Hematopoietic multipotent progenitor cell treated with erythropoietin and hydrocortisone succinate and interleukin-3 and kit ligand, for 8 days (in vitro differentiated cells): ENCODE data around the gene PPM1L.
"Not testable (repeated sequence)": the region's sequence is repeated elsewhere in the genome, so short reads cannot be mapped to it uniquely, and the experiment has no call there.

Source experiments
- DNase-seq: peaks from one replicate; pipeline ENCODE4 v3.0.0-alpha.2; 2015

PPM1L gene

DNA sequence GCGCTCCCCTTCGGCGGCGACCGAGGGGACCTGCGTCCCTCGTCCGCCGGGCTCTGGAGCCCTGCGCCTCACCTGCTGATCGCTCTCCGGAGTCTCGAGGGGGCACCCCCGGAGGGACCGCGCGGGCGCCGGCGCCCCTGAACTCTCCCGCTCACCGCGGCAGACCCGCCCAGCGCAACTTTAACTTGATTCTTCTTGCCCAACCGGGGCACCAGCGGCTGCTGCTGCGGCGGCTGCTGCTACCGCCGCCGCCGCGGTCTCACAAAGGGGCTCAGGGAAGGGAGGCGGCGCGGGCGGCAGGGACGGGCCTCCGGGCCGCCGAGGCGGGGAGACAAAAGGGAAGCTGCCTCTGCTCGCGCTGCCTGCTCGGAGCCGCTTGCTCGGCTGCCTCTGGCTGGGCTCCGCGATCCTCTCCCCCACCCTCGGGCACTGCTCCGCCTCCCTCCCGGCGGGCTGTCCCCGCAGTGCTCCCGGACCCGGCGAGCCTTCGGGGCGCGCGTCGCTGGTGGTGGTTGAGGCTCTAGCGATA is at the start of gene PPM1L:
TSS of gene PPM1L (plus strand) at position 456 of the 529 bp plus-strand sequence.
- DNase-seq, result peak; percentile 68

GRCh38 chr3:160707187-160707794 is 48.7 kb upstream of the PPM1L start:
- DNase-seq, result peak; percentile 74

- DNase-seq, result no peak
Measured at GRCh38 chr3:160709477-160710182, 46.4 kb upstream of the PPM1L start.

- not testable (repeated sequence) for DNase-seq
Measured at GRCh38 chr3:160713144-160713543, 42.9 kb upstream of the PPM1L start.

DNA sequence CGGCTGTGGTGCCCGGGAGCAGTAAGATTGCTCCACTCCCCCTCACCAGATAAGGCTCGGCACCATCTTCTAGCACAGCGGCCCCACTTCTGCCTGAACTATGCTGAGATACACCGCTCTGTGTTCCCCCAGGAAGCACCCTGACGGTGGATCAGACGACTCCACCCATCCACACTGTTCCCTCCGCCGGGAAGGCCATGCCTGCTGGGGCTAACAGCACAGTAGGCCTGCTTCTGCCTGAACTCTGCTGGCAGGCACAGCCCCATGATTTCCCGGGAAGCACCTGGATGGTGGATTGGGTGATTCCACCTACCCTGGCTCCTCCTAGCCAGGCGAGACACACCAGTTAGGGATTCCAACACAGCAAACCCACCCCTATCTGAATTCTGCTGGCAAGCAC is 36.3 kb upstream of the PPM1L start:
- DNase-seq, result no peak

DNA sequence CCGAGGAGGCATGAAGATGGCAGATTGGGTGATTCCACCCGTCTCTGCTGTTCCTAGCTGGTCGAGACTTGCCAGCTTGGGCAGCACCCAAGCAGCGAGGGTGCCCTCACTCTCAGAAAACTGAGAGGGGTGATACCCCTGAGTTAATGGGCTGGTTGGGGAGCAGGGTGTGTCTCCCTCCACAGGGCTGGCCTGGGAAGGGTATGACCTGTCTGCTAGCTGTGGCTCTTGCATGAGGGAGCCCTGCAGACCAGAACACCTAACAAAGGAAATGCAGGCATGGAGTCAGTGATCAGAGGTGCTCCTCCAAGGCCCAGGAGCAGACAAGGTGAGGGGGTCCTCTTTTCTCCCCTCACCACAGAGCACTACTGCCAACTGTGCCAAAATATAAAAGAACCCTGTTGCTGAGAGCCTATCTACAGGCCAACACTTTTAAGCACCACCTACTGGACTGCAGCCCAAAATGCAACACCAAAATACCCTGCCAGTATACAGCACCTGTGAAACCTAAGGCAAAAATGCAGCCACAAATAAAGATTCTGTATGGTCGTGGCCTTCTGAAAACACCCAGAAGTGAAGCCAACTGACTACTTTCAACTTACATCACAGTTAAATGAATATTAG is 35.8 kb upstream of the PPM1L start:
- no peak for DNase-seq

- no peak for DNase-seq
Measured at GRCh38 chr3:160722331-160722730, 33.7 kb upstream of the PPM1L start.

GRCh38 chr3:160725338-160725737 is 30.7 kb upstream of the PPM1L start:
- DNase-seq, result no peak

- no peak for DNase-seq
Measured at GRCh38 chr3:160735826-160736225, 20.2 kb upstream of the PPM1L start.

DNA sequence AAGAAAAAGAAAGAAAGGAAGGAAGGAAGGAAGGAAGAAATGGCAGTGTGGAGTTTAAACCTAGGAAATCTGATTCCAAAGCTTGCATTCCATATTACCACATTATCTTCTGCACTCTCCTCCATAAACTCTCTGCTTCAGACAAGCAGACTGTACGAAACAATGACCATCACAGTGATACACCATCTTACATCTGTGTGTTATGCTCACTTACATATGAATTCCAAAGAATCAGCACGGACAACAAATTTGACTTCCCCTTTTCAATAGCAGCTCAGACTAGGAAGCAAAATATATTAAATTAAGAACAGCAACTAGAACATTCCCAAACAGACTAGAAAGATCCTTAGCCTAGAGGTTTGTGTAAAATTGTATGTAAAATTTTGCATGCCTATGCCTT is 18.0 kb upstream of the PPM1L start:
- DNase-seq, result no peak

DNA sequence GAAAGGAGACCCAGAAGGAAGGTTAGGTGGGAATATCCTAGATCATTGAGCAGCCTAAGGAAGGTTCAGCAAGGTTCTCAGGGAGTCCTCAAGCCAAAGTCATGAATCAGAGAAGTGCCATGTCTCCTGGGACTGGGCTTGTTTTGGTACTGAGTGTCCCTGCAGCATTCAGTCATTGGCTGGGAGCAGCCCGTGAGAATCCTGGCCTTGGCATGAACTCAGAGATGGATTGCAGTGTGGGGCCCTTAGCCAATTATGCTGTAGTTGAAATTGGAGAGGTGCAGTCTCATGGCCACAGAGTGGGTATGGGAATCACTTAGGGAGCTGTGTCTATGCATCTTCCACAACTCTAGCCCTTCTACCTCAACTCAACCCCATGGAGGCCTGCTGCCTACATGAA is 17.0 kb upstream of the PPM1L start:
- no peak for DNase-seq

- no peak for DNase-seq
Measured at GRCh38 chr3:160746976-160747375, 9.1 kb upstream of the PPM1L start.

DNA sequence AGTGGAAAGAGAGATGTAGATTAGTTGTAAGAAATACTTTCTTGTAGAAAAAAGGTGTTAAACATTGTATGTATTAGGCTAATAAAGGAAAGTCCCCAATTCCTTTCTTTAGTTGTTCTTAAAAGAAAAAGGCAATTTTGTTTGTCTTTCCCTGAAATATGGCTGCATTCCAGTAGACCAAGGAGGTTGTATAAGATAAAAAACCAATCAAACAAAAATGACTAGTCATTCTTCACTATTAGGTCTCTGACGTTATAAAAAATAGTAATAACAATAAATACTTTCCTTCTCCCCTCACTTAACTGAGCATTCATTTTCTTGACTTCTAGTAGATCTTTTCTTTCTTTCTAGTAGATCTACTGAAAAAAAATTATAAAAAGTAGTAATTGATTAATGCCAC is 8.6 kb upstream of the PPM1L start:
- peak; percentile 84 for DNase-seq

DNA sequence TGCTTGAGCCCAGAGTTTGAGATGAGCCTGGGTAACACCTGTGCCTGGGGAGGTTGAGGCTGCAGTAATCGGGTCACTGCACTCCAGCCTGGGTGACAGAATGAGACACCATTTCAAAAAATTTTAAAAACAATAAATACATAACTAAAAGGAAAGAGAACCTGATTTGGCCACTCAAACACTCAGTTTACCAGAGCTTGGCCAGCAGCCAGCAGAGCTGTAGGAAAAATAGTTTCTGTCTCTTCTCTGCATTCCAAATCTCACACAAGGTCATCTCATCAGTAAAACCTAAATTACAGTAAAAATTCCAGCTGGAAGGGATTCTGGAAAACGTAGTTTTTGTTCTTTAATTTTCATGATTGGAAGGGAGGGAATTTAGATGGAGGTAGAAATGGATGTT is 7.8 kb upstream of the PPM1L start:
- DNase-seq, result no peak

GRCh38 chr3:160748787-160749186 is 7.2 kb upstream of the PPM1L start:
- no peak for DNase-seq

- no peak for DNase-seq
Measured at GRCh38 chr3:160753953-160754352, 2.1 kb upstream of the PPM1L start.

DNA sequence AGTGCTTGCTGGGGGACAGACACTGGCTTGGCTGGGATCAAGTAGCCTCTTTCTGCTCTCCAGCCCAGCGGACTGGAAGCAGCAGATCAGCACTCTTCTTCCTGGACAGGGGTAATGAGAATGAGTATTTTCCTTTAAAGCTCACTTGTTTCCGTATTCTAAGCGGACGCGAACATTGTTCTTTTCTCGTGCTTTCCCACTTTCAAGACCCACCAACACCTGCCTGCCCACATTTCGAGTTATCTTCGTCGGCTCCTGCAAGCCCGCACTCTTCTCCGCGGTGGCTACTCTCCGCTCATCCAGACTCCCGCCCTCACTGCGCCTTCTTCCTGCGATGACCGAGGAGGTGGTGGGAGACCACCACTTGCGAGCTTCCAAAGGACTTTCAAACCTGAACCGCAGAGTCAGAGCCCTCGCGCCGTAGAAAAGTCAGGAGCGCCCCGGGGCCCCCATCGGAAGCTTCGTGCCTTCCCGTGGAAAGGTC is 1.6 kb upstream of the PPM1L start:
- DNase-seq, result peak; percentile 65

DNA sequence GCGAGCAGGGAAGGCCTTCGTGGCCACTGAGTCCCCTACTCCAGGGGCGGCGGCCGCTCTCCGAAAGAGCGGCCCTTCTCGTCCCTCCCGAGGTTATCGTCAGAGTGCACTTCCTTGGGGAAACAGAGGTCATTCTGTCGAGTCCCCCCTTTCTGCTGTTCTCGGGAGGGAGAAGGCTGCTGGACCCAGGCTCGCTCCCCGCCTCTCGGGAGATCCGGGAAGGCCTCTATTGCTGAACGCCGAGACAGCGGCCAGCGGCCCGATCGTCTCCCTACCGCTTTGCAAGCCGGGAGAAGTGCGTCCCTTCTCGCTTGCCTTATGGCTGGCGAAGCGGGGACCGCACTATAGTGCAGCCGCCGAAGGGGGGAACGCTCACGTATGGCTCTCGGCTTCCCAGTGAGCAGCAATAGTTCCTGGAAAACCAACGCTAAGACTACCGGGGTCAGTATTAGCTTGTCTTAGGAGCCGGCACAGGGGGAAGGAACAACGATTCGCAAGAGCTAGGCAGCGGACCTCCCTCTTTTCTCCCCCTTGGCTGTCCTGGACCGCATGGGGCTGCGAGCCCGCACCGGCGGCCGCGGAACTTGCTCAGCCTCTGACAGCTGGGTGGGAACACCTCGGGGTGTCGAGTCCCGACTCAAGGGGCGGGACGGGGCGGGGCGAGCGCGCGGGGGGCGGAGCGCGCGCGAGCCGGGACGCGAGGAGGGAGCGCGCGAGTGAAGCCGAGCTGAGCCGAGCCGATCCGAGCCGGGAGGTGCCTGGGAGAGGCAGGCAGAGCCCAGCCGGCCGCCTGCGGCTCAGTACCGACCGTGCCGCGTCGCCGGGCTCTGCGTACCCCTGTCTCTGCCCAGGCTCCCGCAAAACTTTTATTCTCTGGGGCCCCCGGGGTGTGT is 930 bp upstream of the PPM1L start:
- DNase-seq, result peak; percentile 93

GRCh38 chr3:160757233-160758106 is 1.4 kb downstream of the PPM1L start:
- DNase-seq, result peak; percentile 66

- peak; percentile 6 for DNase-seq
Measured at GRCh38 chr3:160758929-160759577, 3.0 kb downstream of the PPM1L start.

DNA sequence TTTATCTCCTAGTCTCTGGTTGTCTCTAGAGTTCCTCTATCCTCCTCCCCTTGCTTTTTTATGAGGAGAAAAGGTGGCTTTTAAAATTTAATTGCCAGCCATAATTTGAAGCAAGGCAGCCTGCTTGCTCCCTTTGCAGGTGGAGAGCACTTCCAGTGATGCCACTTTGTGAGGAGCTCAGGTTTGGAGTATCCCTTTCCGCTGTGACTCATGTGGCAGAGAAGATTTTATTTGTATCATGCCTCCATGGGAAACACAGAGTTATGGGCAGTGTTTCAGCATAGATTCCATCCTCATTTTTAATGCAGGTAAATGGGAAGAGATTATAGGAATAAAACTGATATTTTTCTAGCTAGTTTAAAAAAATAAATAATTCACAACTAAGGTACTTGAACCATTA is 7.0 kb downstream of the PPM1L start:
- DNase-seq, result no peak
